Measurements from ENCODE around the gene SORL1-AS1.
A peak's percentile ranks its signal among the peaks of the same experiment; 100 is the strongest.

The SORL1-AS1 gene

DNA sequence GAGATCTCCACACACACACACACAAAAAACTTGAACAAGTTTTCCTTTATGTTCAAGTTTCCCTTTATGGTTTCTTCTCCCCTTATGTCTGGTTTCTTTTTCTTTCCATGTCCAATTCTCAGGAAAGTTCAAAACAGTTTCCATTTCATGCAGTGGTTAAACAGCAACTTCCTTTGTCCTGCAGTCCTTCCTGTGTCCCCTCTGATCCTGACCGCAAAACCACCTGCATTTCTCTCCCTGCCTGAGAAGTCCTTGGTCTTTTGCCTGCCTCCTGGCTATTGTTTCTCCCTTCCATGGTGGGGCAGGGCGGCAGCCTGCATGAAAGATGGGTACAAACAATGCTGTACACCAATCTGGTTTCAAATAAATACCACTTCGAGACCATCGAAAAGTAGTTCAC, 58.9 kb downstream of the SORL1-AS1 start:
- no peak for DNase-seq (ENCODE audit: low spot score)

GRCh38 chr11:121391914-121392313, 60.9 kb downstream of the SORL1-AS1 start:
- DNase-seq (ENCODE audit: low spot score) = no peak

DNA sequence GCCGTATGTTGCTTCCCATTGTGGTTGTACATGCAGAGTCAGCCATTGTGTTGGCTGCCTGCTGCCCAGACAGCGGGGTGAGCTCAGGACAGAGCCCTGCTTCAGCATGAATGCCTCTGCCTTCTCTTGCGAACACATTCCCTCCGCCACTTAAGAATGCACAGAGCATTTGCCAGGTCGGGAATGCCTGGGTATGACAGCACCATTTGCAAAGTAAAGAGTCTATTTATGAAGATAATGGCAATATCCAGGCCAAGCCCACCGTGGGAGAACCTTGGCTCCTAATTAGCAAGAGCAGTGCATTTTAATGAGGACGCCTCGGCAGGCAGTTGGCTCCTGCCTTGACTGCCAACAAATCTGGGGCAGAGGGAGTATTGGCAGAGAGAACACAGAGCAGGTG, 63.1 kb downstream of the SORL1-AS1 start:
- peak; percentile 7 for DNase-seq (ENCODE audit: low spot score)

All from SK-N-DZ (cell line).